HG03060 (cell line): ENCODE measurements around the gene USP36.
"Not testable (repeated sequence)": the region's sequence is repeated elsewhere in the genome, so short reads cannot be mapped to it uniquely, and the experiment has no call there.

Source experiments
- ATAC-seq: cut with Tn5 transposase; IDR thresholded peaks from one replicate; pipeline ENCODE4 v1.9.1; 2021; ENCODE audit warnings: low read depth, moderate number of reproducible peaks; ENCODE audit not compliant: unreplicated experiment

USP36 gene

DNA sequence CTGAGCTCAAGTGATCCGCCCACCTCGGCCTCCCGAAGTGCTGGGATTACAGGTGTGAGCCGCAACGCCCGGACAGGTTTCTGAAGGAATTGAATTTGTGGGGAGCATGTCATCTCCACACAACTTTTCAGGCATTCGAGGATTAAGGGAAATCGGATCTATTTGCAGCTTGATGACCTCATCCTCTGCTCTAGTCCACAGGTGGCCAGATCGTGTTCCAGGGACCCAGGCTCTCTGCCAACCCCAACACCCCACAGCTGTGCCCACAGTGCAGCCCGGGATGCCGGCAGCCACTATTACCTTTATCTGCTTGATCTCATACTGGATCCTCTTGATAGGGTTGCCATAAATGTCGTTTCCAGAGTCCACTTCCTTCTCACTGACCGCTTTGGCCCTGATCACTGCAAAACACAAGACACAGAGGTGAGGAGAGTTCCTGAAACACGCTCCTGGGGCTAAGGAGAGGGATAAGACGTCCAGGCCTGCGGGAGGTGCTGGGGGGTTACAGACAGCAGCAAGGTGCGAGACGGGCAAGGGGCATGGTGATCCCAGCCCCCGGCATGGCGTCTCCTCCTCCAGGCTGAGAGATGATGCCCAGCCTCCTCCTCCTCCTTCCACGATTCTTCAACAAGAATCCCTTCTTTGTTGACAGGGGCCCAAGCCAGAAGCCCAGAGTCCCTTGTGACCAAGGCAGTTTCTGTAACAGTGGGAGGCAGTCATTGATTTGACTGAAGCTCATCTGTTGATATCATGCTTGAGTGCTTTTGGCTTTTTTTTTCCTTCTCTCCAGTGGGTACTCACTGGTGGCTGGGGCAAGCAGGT lies 33.1 kb upstream of the USP36 start:
- ATAC-seq: no peak

DNA sequence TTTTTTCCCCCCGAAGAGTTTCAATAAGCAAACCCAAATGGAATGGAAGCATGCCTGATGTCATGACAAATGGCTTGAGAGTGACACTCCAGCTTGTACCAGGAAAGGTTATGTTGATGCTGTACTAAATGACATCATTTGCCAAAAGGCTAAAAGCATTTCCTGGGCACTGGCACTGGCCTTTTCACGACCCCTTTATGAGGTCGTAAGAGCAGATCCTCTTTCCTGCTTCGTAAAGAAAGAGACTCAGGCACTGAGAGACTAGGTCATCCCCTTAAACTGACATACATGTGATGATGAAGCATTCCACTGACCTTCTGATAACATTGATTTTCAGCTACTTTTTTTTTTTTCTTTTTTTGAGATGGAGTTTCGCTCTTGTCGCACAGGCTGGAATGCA lies 31.9 kb upstream of the USP36 start:
- no peak for ATAC-seq

DNA sequence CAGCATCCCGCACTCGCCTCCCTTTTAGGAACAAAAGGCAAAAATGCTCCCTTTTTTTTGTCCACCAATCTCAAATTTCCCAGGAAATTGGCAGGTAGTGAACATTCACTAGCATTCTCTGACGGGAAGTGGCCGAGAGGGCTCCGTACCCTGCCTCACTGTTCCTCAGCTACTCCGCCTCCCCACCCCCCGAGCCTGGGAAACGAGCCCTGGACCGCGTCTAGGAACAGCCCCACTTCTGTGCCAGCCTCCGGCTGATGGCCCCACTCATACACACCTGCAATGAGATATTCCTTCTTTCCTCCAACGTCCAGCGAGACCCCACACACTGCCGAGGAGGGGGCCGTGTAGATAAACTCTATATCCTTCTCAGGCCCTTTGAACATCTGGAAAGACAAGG lies 30.0 kb upstream of the USP36 start:
- no peak for ATAC-seq

DNA sequence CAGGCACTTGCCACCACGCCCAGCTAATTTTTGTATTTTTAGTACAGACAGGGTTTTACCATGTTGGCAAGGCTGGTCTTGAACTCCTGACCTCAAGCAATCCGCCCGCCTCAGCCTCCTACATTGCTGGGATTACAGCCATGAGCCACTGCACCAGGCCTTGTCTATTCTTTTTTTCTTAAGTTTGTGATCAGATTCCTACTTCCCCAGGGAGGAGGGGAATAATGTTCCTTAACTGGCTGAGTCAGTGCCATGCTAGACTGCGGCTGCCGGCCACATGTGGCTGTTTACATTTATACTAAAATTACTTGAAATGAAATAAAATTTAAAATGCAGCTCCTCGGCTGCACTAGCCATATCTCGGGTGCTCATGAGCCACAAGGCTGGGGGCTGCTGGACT lies 27.8 kb upstream of the USP36 start:
- no peak for ATAC-seq

DNA sequence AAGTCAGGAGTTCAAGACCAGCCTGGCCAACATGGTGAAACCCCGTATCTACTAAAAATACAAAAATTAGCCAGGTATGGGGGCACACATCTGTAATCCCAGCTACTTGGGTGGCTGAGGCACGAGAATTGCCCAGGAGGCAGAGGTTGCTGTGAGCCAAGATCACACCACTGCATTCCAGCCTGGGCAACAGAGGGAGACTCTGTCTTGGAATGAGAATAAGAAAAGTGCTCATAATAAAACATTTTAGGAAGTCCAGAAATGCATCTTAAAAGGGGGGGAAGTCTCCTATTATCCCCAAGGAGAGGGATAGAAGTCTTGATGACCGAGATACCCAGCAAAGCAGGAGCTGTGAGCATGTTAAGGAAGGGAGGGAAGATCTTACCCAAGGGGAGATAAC lies 26.4 kb upstream of the USP36 start:
- ATAC-seq: not testable (repeated sequence)

DNA sequence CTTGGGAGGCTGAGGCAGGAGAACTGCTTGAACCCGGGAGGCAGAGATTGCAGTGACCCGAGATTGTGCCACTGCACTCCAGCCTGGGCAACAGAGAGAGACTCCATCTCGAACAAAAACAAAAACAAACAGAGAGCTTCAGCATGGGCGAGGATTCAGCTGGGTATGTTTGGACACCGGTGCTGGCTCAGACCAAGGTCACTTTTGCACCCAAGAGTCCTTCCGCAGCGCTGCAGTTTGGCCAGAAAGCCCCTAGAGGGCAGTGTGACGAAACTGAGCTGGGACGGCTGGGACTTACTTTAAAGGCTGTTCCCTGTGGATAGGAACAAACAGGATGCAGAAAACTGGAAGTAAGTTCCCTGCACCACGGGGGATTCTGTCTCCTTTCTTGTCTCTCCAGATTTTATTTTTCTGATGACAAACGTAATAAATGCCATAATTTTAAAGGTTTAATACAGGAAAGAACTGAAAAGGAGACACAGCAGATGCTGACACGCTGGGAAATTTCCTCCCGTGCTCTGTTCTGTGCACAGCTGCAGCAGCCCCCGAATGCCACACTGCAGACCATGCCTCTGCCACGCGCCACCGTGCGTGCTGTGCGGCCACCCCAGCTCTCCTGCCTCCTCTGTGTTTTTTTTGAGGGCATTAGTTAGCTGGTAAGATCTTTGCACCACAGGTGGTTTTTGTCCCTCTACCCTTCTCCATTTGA lies 25.2 kb upstream of the USP36 start:
- no peak for ATAC-seq

DNA sequence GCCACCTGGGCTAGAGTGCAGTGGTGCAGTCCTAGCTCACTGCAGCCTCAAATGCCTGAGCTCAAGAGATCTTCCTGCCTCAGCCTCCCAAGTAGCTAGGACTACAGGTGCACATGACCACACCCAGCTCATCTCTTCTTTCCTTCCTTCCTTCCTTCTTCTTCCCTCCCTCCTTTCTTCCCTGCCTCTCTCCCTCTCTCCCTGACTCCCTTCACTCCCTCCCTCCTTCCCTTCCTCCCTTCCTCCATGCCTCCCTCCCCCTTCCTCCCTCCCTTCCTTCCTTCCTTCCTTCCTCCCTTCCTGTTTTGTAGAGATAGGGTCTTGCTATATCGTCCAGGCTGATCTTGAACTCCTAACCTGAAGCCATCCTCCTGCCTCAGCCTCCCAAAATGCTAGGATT lies 23.5 kb upstream of the USP36 start:
- ATAC-seq: no peak

DNA sequence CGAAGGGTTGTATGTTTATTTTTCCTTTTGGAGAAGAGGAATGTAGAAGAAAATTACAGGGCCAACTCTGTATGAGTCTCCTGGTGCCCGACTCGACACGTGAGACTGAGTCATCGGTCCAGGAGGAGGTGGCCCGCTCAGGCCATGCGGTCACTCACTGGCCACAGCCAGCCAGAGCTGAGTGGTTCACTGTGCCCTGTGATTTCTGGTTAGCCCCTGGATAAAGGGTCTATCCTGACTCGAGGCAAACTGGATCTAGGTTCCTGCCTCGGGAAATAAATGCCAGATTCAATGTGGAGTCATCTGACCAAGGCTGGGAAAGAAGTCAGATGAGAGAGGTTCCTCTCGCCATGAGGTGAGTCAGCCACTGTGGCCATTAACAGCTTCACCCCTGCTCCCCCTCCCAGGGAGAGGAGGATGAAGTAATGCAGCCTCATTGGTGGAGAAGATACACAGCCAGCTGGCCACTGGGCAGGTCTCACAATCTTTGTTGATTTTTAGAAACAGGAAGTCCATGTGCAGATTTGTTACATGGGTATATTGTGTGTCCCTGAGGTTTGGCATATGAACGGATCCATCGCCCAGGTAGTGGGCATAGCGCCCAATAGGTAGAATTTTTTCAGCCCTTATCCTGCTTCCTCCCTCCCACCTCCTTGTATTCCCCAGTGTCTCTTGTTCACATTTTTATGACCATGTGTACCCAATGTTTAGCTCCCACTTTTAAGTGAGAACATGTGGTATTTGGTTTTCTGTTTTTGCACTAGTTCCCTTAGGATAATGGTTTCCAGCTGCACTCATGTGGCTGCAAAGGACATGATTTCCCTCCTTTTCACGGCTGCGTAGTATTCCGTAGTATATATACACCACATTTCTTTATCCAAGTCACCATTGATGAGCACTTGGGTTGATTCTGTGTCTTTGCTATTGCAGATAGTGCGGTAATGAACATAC lies 21.7 kb upstream of the USP36 start:
- ATAC-seq: no peak

DNA sequence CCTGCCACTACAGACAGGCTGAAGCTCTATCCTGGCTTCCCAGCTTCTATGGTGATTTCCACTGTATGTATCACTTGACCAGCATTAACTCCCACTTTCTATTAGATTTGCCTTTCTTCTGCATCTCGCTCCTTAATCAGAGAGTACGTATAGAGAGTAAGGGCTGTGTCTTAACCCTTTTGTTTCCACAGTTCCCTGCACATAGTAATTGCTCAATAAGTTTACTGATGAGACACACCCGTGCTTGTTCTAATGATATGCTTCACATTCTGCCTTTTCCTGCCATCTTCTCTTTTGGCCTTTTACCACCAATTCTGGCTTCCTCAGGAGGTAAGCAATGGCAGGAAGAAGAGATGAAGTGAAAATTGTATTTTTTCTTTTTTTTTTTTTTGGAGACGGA lies 20.6 kb upstream of the USP36 start:
- ATAC-seq: no peak

DNA sequence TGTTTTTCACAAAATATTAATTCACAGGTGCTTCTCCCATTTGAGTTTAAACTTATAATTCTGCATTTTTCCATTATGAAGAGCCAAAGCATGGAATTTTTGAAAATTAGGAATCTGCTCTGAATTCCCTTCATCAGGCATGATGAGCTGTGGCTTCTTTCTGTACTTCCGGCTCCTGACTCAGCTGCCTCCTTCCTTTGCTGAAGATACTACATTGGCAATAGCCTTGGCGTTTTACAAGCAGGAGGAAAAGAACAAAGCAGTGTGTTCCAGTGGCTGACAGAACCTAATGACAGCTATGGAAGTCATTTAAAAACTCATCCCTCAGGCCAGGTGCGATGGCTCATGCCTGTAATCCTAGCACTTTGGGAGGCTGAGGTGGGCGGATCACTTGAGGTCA lies 18.4 kb upstream of the USP36 start:
- no peak for ATAC-seq

DNA sequence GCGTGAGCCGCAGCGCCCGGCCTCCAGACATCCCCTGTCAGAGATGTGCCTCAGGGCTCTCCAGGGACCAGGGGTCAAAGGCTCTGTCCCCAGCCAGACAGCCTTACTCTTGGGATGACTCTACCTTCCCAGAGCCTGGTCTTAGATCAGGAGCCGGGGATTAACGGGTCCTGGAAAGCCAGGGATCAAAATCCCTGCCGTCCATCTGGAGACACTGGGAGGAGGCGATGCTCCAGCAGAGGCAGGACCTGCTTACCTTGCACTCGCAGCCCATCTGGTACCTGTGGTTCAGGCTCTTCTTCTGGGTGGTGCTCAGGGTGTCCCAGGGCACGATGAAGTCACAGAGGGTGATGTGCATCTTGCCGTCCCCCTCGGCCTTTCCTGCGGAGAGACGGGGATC lies 16.7 kb upstream of the USP36 start:
- no peak for ATAC-seq

DNA sequence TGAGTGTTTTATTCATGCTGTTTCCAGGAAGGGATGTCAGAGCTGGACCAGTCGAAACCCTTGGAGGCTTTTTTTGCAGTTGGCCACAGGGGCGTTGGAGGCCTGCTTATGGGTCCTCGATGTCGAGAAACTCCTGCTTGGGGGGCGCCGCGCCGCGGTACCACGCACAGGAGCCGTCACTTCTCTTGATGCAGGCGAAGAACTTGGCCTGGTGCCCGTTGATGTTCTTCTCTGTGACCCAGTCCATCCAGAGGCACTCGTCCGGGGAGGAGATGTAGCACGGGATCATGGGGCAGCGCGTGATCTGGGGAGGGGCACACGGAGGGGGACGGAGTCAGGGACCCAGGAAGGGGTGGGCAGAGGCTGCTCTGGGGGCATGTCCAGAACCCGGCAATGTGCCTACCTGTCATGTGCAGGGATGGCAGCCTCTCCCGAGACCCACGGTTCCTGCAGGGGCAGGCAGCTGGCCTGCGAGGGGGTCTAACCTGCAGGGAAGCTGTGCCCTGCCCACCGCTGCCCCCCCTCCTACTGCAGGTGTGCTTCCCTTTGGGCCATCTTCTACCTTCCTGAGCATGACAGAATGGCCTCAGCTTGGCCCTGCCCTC lies 15.0 kb upstream of the USP36 start:
- ATAC-seq: no peak

DNA sequence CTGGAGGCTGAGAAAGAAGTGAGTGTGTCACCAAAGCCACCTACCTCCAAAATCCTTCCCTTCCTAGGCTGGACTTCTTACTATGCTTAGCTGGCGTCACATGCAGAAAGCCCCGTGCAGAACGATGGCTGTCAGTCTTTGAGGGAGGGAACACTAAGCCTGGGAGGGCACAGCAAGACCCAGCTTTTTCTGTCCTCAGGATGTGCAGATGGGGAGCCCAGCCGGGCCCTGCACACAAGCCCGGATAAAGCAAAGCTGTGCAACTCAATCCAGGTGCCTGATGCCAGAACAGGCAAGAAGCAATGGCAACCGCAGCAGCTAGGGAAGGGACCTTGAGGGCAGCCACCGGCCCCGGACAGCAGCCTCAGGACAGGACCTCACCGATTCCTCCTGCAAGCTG lies 13.9 kb upstream of the USP36 start:
- no peak for ATAC-seq

DNA sequence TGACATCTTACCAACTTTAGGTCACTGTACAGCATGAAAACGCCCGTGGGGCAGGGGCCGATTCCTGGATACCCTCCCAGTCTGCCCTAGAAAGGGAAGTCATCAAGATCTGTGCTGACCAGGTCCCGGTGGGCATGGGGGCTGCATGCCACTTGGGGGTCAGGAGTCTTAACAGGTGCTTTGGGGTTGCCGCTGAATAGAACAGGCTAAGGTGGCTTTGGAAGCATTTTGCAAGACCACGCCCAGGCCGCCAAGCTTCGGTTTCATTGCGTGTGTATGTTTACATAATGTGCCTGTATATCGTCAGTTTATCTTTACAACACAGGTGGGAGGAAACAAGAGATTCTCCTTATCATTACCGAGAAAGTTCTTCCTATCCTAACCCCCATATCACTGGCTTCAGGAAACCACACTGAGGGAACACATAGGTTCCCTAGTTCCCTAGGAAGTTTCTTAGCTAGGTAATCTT lies 13.3 kb upstream of the USP36 start:
- ATAC-seq: no peak

DNA sequence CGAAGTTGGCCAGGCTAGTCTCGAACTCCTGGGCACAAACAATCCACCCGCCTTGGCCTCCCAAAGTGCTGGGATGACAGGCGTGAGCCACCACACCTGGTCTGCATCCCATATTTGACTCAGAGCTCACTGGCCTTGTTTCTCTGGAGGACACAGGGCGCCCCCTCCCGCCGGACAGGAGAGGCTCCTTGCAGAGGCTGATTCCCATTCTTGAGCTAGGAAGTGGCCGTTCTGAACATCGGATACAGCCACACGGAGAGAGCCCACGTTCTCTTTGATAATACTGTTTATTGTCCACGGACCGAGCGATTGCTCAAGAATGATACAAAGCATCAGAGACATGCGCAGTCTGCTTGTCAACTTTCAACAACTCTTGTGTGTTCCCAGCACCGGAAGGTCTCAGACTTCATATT lies 12.1 kb upstream of the USP36 start:
- no peak for ATAC-seq

DNA sequence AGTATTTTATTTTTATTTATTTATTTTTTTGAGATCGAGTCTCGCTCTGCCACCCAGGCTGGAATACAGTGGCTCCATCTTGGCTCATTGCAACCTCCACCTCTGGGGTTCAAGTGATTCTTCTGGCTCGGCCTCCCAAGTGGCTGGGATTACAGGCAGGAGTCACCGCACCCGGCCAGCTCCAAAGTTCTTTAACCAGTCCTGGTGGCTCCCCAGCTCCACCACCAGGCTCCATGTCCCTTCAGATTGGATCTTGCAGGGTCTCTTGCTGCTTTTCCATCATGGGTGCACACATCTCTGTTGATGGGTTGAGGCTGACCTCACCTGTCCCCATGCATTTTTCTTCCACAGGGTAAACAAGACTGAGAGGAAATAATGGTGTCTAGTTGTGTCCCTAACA lies 8.4 kb upstream of the USP36 start:
- ATAC-seq: no peak

DNA sequence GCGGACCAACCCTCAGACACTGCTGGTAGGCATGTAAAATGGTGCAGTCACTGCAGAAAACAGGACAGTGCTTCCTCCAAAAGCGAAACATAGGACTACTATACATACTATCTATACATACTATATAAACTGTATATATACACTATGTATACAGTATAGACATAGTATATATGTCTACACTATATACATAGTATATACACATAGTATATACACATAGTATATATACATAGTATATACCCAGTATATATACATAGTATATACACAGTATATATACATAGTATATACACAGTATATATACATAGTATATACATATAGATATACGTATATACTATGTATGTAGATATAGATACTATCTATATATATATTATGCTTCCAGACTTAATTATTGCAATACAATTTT lies 6.4 kb upstream of the USP36 start:
- no peak for ATAC-seq

DNA sequence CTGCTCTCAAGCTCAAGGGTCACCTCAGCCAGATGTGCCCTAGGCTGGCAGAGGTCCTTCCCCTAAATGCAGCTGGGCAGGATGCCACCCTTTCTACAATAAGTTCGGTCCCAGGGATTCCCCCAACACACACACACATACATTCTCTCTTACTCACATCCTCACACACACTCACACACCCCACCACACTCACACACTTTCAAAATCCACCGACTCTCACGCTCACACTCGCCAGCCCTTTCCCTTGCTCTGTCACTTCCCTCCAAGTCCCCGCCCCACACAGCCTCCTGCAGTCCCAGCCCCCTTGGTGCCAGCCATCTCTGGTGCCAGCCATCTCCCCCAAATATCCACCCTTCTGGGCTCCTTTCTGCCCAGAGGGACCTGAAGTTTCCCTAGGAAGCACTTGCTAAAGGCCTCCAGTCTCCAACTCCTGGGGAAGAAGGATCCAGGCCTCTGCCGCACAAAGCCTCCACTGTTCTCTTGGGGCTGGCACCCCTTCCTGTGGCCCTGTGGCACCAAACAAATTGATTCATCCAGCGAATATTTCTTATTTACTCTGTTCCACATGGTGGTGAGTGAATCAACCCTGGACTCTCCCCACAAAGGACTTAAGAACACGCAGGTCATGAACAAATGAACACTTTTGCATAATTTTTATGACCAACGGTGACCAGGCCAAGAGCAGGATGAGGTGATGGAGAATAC lies 3.8 kb upstream of the USP36 start:
- no peak for ATAC-seq

DNA sequence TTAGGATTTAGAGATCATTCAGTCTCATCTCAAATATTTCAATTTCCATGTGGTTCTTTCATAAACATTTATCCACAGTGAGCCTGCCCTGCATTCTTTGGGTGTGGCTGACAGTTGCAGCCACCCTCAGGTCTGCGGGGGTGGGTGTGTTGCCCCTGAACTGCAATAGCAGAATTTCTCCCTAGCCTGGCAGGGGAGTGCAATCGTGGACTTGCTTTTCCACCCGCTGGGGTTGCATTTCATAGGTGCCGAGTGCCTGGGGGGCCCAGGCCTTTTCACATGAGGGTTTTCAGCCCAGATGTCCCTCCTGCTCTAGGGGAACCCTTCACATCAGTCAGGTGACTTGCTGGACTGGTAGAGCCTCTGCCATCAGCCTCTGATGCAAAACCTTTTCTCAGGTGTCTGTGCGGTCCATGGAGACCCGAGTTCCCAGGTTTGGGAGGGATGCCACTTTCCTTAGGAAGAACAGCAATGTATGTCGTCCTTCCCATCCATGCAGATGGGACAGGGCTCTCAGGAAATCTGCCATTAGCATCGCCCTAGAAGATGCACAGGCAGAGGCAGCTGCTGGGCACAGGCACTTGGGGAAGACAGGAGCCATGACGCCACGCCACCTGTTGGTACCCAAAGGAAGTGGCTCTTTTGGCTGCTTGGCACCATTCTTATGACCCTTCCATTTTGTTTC lies 2.4 kb upstream of the USP36 start:
- no peak for ATAC-seq

DNA sequence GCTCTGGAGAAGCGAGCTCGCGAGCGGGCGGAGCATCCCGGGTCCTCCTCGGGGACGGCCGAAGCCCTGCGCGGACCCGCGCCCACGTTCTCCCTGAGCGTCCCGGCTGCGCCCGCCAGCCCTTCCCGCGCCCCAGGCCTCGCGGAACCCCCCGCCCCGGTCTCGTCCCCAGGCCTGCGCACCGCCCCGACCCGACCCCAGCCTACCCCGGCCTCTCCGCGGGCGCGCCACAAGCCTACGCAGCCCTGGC lies 159 bp downstream of the USP36 start:
- ATAC-seq: no peak
